Left lung (tissue), 10 donors: ENCODE results near the gene CDC14B. TPM values are rescaled to one million over a fixed set of nuclear protein-coding genes. Genes with fewer than 3 reads are reported as not detected.

ENCODE experiments used
- ATAC-seq: fragments of 200-7000 bp; cut with Tn5 transposase; one replicate; pipeline ENCODE4 v1.9.1; 2020; ENCODE audit warnings: moderate library complexity
- DNase-seq, 4 donors: peaks; one replicate each; pipeline ENCODE4 v3.0.0-alpha.2; 2013 to 2020
- H3K27ac ChIP-seq, 2 donors: fragments of 200-600 bp; sonication (generic) in 1 of 2; one replicate each; pipeline versions ENCODE4 v1.5.0 to v1.8.0; 2020 to 2021
- H3K27me3 ChIP-seq, 2 donors: fragments of 200-600 bp; sonication (generic) in 1 of 2; one replicate each; pipeline versions ENCODE4 v1.5.0 to v1.8.0; 2020 to 2021
- H3K36me3 ChIP-seq, 2 donors: fragments of 200-600 bp; sonication (generic) in 1 of 2; one replicate each; pipeline versions ENCODE4 v1.5.0 to v1.8.0; 2020 to 2021
- H3K4me1 ChIP-seq, 2 donors: fragments of 200-600 bp; one replicate each; pipeline ENCODE4 v1.8.0; 2021
- H3K4me3 ChIP-seq, 2 donors: fragments of 200-600 bp; sonication (generic) in 1 of 2; one replicate each; pipeline versions ENCODE4 v1.5.0 to v1.8.0; 2020 to 2021; ENCODE audit warnings: mild to moderate bottlenecking in 1 of 2
- H3K9me3 ChIP-seq, 2 donors: fragments of 200-600 bp; sonication (generic) in 1 of 2; one replicate each; pipeline versions ENCODE4 v1.5.0 to v1.8.0; 2020 to 2021
- CTCF ChIP-seq, 2 donors: fragments of 200-600 bp; sonication (generic) in 1 of 2; IDR thresholded peaks; one replicate each; pipeline versions ENCODE4 v1.5.0 to v1.8.0; 2021; ENCODE audit warnings: antibody characterized with exemption in 2 of 2
- intact Hi-C, 2 donors: fragments of 100-400 bp; cut with DNase I; formaldehyde crosslinking; loops; one replicate each; pipeline versions ENCODE4 v1.11.2 to v1.14.2; 2022
- polyA plus RNA-seq, 6 donors: library from polyadenylated mRNA; unstranded; fragments of 120-200 nt; gene quantifications; one replicate each; pipeline ENCODE4 v1.2.1, GENCODE V29; 2013; ENCODE audit not compliant: insufficient read length in 6 of 6
- total RNA-seq, 2 donors: library from RNA; stranded (reverse); fragmentation: NEBNext Ultra II Directional; extraction: Animal tissue kit (Norgen Biotek cat#: 25700); gene quantifications; one replicate each; pipeline ENCODE4 v1.2.1, GENCODE V29; 2021
- donor health status: DM: no; HTN: yes; CAD: no.
- donor health status: DM: no; HTN: no; CAD: no.

CDC14B gene
- total and polyA plus RNA-seq, 8 donors, result 10.5 to 20.3 (median 17.9) TPM

DNA sequence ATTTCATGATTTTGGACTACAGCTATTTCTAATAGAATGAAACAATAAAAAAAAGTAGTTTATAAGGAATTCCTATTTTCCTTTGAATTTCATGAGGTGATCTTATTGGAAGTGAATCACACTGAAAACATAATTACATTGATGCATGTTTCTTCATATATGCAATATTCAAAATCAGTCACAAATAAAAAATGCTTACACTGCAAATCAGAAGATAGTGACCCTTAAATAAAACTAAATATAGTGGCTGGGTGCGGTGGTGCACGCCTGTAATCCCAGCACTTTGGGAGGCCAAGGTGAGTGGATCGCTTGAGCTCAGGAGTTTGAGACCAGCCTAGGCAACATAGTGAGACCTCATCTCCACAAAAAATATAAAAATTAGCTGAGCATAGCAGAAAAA, 79.5 kb downstream of the CDC14B start:
- no peak for TF ChIP-seq CTCF (IDR thresholded peaks at IDR 0.05)
- H3K27ac ChIP-seq, result no peak overlapping the region
- H3K4me1 ChIP-seq, result no peaks in the 10 kb centered on the region
- no peak overlapping the region for H3K4me3 ChIP-seq
- ATAC-seq (no peak), DNase-seq (no peak)
- H3K36me3 ChIP-seq, result no peaks in the 10 kb centered on the region
- no peaks in the 10 kb centered on the region for H3K27me3 ChIP-seq
- H3K9me3 ChIP-seq, result no peaks in the 10 kb centered on the region
- intact Hi-C loops, result no loop called here

DNA sequence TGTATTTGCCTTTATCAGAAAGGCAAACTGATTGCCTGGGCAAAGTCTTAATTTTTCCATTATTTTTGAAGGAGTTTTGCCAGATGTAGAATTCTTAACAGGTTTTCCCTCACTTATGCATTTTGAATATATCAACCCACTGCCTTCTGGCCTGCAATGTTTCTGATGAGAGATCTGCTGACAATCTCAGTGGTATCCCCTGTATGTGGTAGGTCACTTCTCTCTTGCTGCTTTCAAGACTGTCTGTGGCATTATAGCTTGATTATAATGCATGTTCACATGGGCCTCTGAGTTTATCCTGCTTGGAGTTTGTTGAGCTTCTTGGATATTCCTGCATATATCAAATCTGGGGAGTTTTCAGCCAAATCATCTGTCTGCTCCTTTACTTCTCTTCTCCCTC, 87.5 kb downstream of the CDC14B start:
- no peak for ATAC-seq
- H3K4me3 ChIP-seq, result no peak overlapping the region
- intact Hi-C loops, result no loop called here
- no peaks in the 10 kb centered on the region for H3K36me3 ChIP-seq
- H3K4me1 ChIP-seq, result no peaks in the 10 kb centered on the region
- TF ChIP-seq CTCF (IDR thresholded peaks at IDR 0.05), result no peak
- DNase-seq, result no peak
- no peaks in the 10 kb centered on the region for H3K9me3 ChIP-seq
- no peak overlapping the region for H3K27ac ChIP-seq
- no peaks in the 10 kb centered on the region for H3K27me3 ChIP-seq

- ATAC-seq (no peak), DNase-seq (no peak)
- Histone ChIP-seq H3K4me1 (no peaks in the 10 kb centered on the region), H3K9me3 (no peaks in the 10 kb centered on the region), H3K4me3 (no peak overlapping the region), H3K36me3 (no peaks in the 10 kb centered on the region), H3K27ac (no peak overlapping the region), H3K27me3 (no peaks in the 10 kb centered on the region)
- TF ChIP-seq CTCF (IDR thresholded peaks at IDR 0.05), result no peak
- intact Hi-C loops, result no loop called here
Measured at GRCh38 chr9:96524764-96525163, 94.9 kb downstream of the CDC14B start.

GRCh38 chr9:96524045-96524444, 95.6 kb downstream of the CDC14B start:
- TF ChIP-seq CTCF (IDR thresholded peaks at IDR 0.05), result no peak
- intact Hi-C loops, result no loop called here
- DNase-seq (no peak), ATAC-seq (no peak)
- peak overlapping the region in 1 of 2 donors; percentile 13 for H3K27ac ChIP-seq
- no peaks in the 10 kb centered on the region for H3K36me3 ChIP-seq
- H3K4me1 ChIP-seq, result no peaks in the 10 kb centered on the region
- H3K4me3 ChIP-seq, result no peak overlapping the region
- no peaks in the 10 kb centered on the region for H3K27me3 ChIP-seq
- no peaks in the 10 kb centered on the region for H3K9me3 ChIP-seq

- Histone ChIP-seq H3K4me1 (no peaks in the 10 kb centered on the region), H3K27me3 (no peaks in the 10 kb centered on the region), H3K27ac (peak overlapping the region in 1 of 2 donors; percentile 13), H3K36me3 (no peaks in the 10 kb centered on the region), H3K4me3 (no peak overlapping the region), H3K9me3 (no peaks in the 10 kb centered on the region)
- peak; percentile 34 for ATAC-seq
- no peak for DNase-seq
- TF ChIP-seq CTCF (IDR thresholded peaks at IDR 0.05), result no peak
- intact Hi-C loops, result no loop called here
Measured at GRCh38 chr9:96523374-96523773, 96.3 kb downstream of the CDC14B start.
